UCSD-AML1 (cell line): ENCODE results near the gene LAMTOR4.

Source experiments
- DNase-seq: peaks from one replicate; lab custom pipeline; 2025; ENCODE audit not compliant: unreplicated experiment; lab: John Stamatoyannopoulos, UW

LAMTOR4 gene

GRCh38 chr7:100148559-100149328, at the start of gene LAMTOR4:
TSS of gene LAMTOR4 (plus strand) at chr7:100148918. CDS start at chr7:100148973, 55 bp downstream.
- DNase-seq, result peak; percentile 90

- DNase-seq, result no peak
These were observed 49.3 kb upstream of the LAMTOR4 start for GRCh38 chr7:100099452-100099851.

- DNase-seq, result peak; percentile 87
These were observed 48.2 kb upstream of the LAMTOR4 start for GRCh38 chr7:100100420-100101015.

- DNase-seq, result peak; percentile 90
These were observed 47.5 kb upstream of the LAMTOR4 start, which contains the start of the genes AP4M1 and MCM7 for GRCh38 chr7:100101016-100101862. TSS of gene AP4M1 (plus strand) at chr7:100101643. CDS start at chr7:100101715, 72 bp downstream. TSS of gene MCM7 (minus strand) at chr7:100101397. CDS start at chr7:100101294, 103 bp downstream.

- no peak for DNase-seq
These were observed 45.5 kb upstream of the LAMTOR4 start for GRCh38 chr7:100102950-100103840.

GRCh38 chr7:100105534-100105933, 43.2 kb upstream of the LAMTOR4 start:
- no peak for DNase-seq

GRCh38 chr7:100106633-100107032, 42.1 kb upstream of the LAMTOR4 start:
- DNase-seq, result no peak

GRCh38 chr7:100107125-100107737, 41.5 kb upstream of the LAMTOR4 start:
- no peak for DNase-seq

- no peak for DNase-seq
These were observed 40.8 kb upstream of the LAMTOR4 start for GRCh38 chr7:100107890-100108289.

GRCh38 chr7:100109521-100110163, 39.1 kb upstream of the LAMTOR4 start:
- DNase-seq, result no peak

GRCh38 chr7:100111156-100111555, 37.6 kb upstream of the LAMTOR4 start:
- DNase-seq, result no peak

- no peak for DNase-seq
These were observed 36.8 kb upstream of the LAMTOR4 start for GRCh38 chr7:100111914-100112313.

- no peak for DNase-seq
These were observed 33.7 kb upstream of the LAMTOR4 start for GRCh38 chr7:100115026-100115425.

- DNase-seq, result no peak
These were observed 30.2 kb upstream of the LAMTOR4 start for GRCh38 chr7:100118388-100119071.

GRCh38 chr7:100119072-100119969, 29.4 kb upstream of the LAMTOR4 start, which contains the start of the genes CNPY4 and TAF6:
TSS of gene CNPY4 (plus strand) at chr7:100119634. CDS start at chr7:100119745, 111 bp downstream.
TSS of gene TAF6 (minus strand) at chr7:100119358. CDS start at chr7:100114209, 5,149 bp downstream.
- DNase-seq, result peak; percentile 83

- no peak for DNase-seq
These were observed 28.6 kb upstream of the LAMTOR4 start for GRCh38 chr7:100119970-100120732.

GRCh38 chr7:100120733-100121036, 28.0 kb upstream of the LAMTOR4 start:
- DNase-seq, result no peak
